HCT116 (cell line): ENCODE data around the gene NEURL2. TPM values are rescaled to one million over a fixed set of nuclear protein-coding genes. Genes with fewer than 3 reads are reported as not detected.

ENCODE experiments used
- ATAC-seq: fragments of 200-7000 bp; cut with Tn5 transposase; 2 replicates; pipeline ENCODE4 v1.9.1; 2020; ENCODE audit warnings: mild to moderate bottlenecking, moderate library complexity
- BruUV-seq: library from RNA; stranded (reverse); fragments of 400-500 nt; replicated peaks from 2 replicates; lab custom pipeline; 2021; lab: Mats Ljungman, UMichigan
- CTCF ChIA-PET: fragments of 300-600 bp; sonication (Branson Sonifier 250); formaldehyde crosslinking; loops from one replicate; lab custom pipeline; 2021; ENCODE audit warnings: antibody characterized with exemption; lab: Charles Lee
- POLR2A ChIA-PET: fragments of 300-600, 350-600 bp; sonication (Branson Sonifier 250); formaldehyde crosslinking; loops from one replicate; lab custom pipeline; 2021; ENCODE audit warnings: antibody characterized with exemption; lab: Charles Lee
- RAD21 ChIA-PET, 2 experiments: fragments of 300-600 bp; sonication (Branson Sonifier 250); formaldehyde crosslinking; loops; one replicate each; lab custom pipeline; 2023; ENCODE audit warnings: low total read pairs in 2 of 2; ENCODE audit not compliant: uncharacterized antibody in 2 of 2, unreplicated experiment in 2 of 2, low non-redundant PET in 1 of 2; lab: Charles Lee
- DNase-seq: peaks from one replicate; pipeline ENCODE4 v3.0.0-alpha.2; 2010; ENCODE audit warnings: low read depth, low spot score
- H2AFZ ChIP-seq: fragments of 200-600 bp; shearing (Covaris generic), sonication (generic); 2 replicates; pipeline ENCODE4 v1.6.1; 2017; ENCODE audit warnings: low read depth, mixed run types, mixed read lengths, antibody characterized with exemption, low read length; ENCODE audit not compliant: poor library complexity, severe bottlenecking
- H3K27ac ChIP-seq: 2 replicates; pipeline ENCODE4 v1.5.1; 2012; ENCODE audit warnings: low read depth, low read length
- H3K27me3 ChIP-seq: fragments of 200-600 bp; sonication (generic); 2 replicates; pipeline ENCODE4 v1.6.1; 2016; ENCODE audit warnings: mixed run types, low read length, mixed read lengths; ENCODE audit not compliant: insufficient read depth
- H3K36me3 ChIP-seq, 2 experiments: fragments of 200-500 bp in 1 of 2; fragments of 200-600 bp in 1 of 2; sonication (Bioruptor generic) in 1 of 2; sonication (generic) in 1 of 2; 2 replicates each; pipeline versions ENCODE4 v1.5.1 to v1.6.1; 2014 to 2016; ENCODE audit warnings: low read length in 2 of 2, inconsistent platforms in 1 of 2, mixed read lengths in 1 of 2, mixed run types in 1 of 2; ENCODE audit not compliant: insufficient read depth in 2 of 2, control insufficient read depth in 1 of 2
- H3K4me1 ChIP-seq, 2 experiments: fragments of 200-600 bp in 1 of 2; sonication (generic) in 1 of 2; 2 replicates each; pipeline versions ENCODE4 v1.5.1 to v1.6.1; 2012 to 2017; ENCODE audit warnings: low read length in 2 of 2, inconsistent platforms in 1 of 2, mild to moderate bottlenecking in 1 of 2, mixed read lengths in 1 of 2, mixed run types in 1 of 2, moderate library complexity in 1 of 2; ENCODE audit not compliant: insufficient read depth in 2 of 2, control insufficient read depth in 1 of 2
- H3K4me2 ChIP-seq: fragments of 200-600 bp; sonication (generic); 2 replicates; pipeline ENCODE4 v1.6.1; 2017; ENCODE audit warnings: mixed run types, low read length, mixed read lengths
- H3K4me3 ChIP-seq, 2 experiments: fragments of 200-600 bp in 1 of 2; sonication (generic) in 1 of 2; replicated peaks in 1 of 2; 2 replicates each; pipeline ENCODE4 v1.5.1; 2011 to 2016; ENCODE audit warnings: low read length in 2 of 2, control low read depth in 1 of 2, low read depth in 1 of 2, mild to moderate bottlenecking in 1 of 2, mixed read lengths in 1 of 2, mixed run types in 1 of 2
- H3K79me2 ChIP-seq: fragments of 200-600 bp; sonication (generic); 2 replicates; pipeline ENCODE4 v1.6.1; 2017; ENCODE audit warnings: mild to moderate bottlenecking, mixed run types, low read length, moderate library complexity, mixed read lengths; ENCODE audit not compliant: insufficient read depth
- H3K9ac ChIP-seq: fragments of 200-600 bp; sonication (generic); 2 replicates; pipeline ENCODE4 v1.6.1; 2016; ENCODE audit warnings: low read length, mixed read lengths
- H3K9me2 ChIP-seq: fragments of 200-600 bp; sonication (generic), shearing (Covaris generic); 2 replicates; pipeline ENCODE4 v1.6.1; 2017; ENCODE audit warnings: mixed run types, mild to moderate bottlenecking, moderate library complexity; ENCODE audit not compliant: insufficient read depth
- H3K9me3 ChIP-seq, 2 experiments: fragments of 200-500 bp in 1 of 2; fragments of 200-600 bp in 1 of 2; sonication (Bioruptor generic) in 1 of 2; sonication (generic) in 1 of 2; 2 replicates each; pipeline ENCODE4 v1.6.1; 2014 to 2017; ENCODE audit warnings: low read length in 2 of 2, mixed read lengths in 2 of 2, inconsistent platforms in 1 of 2, low read depth in 1 of 2, mild to moderate bottlenecking in 1 of 2, mixed run types in 1 of 2, moderate library complexity in 1 of 2; ENCODE audit not compliant: control insufficient read depth in 1 of 2, insufficient read depth in 1 of 2
- H4K20me1 ChIP-seq: fragments of 200-600 bp; sonication (generic), shearing (Covaris generic); 2 replicates; pipeline ENCODE4 v1.6.1; 2017; ENCODE audit warnings: mixed run types, mild to moderate bottlenecking, moderate library complexity; ENCODE audit not compliant: insufficient read depth
- CEBPB ChIP-seq: IDR thresholded peaks from 2 replicates; pipeline ENCODE4 v1.6.1; 2012; ENCODE audit warnings: low read depth
- CTCF ChIP-seq, 3 experiments: fragments of 200-600 bp in 1 of 3; sonication (generic) in 1 of 3; IDR thresholded peaks in 2 of 3; conservative IDR thresholded peaks in 1 of 3; 2 replicates each; pipeline ENCODE4 v1.5.1; 2012 to 2017; ENCODE audit warnings: low read depth in 2 of 3, low read length in 2 of 3, antibody characterized with exemption in 1 of 3, borderline replicate concordance in 1 of 3, control low read depth in 1 of 3, mild to moderate bottlenecking in 1 of 3, mixed read lengths in 1 of 3, mixed run types in 1 of 3, moderate library complexity in 1 of 3; ENCODE audit not compliant: insufficient read depth in 1 of 3
- EGR1 ChIP-seq: IDR thresholded peaks from 2 replicates; pipeline ENCODE4 v1.6.1; 2012; ENCODE audit warnings: low read depth
- ELF1 ChIP-seq: IDR thresholded peaks from 2 replicates; pipeline ENCODE4 v1.6.1; 2012; ENCODE audit warnings: low read depth, borderline replicate concordance
- EZH2 ChIP-seq: fragments of 200-600 bp; sonication (generic); IDR thresholded peaks from 2 replicates; pipeline ENCODE4 v1.6.1; 2017; ENCODE audit warnings: antibody characterized with exemption, mixed run types
- EZH2phosphoT487 ChIP-seq: fragments of 200-600 bp; IDR thresholded peaks from 2 replicates; pipeline ENCODE4 v1.6.1; 2018; ENCODE audit warnings: antibody characterized with exemption, borderline replicate concordance
- FOSL1 ChIP-seq: IDR thresholded peaks from 2 replicates; pipeline ENCODE4 v1.6.1; 2012; ENCODE audit warnings: low read depth
- JUND ChIP-seq: IDR thresholded peaks from 2 replicates; pipeline ENCODE4 v1.6.1; 2012
- MAX ChIP-seq: IDR thresholded peaks from 2 replicates; pipeline ENCODE4 v1.6.1; 2012
- POLR2A ChIP-seq: IDR thresholded peaks from 2 replicates; pipeline ENCODE4 v1.7.0; 2011; ENCODE audit warnings: borderline replicate concordance; ENCODE audit not compliant: insufficient read depth, insufficient read length; ENCODE audit errors: extremely low read depth
- POLR2AphosphoS5 ChIP-seq: IDR thresholded peaks from 2 replicates; pipeline ENCODE4 v1.6.1; 2011; ENCODE audit warnings: mild to moderate bottlenecking, low read depth, low read length, moderate library complexity
- REST ChIP-seq: IDR thresholded peaks from 2 replicates; pipeline ENCODE4 v1.6.1; 2012; ENCODE audit warnings: low read depth
- SIN3A ChIP-seq: IDR thresholded peaks from 2 replicates; pipeline ENCODE4 v1.6.1; 2012; ENCODE audit warnings: low read depth
- TCF7L2 ChIP-seq: IDR thresholded peaks from 2 replicates; pipeline ENCODE4 v1.7.0; 2011; ENCODE audit warnings: borderline replicate concordance, inconsistent platforms; ENCODE audit not compliant: insufficient read depth, insufficient read length; ENCODE audit errors: extremely low read depth
- YY1 ChIP-seq: IDR thresholded peaks from 2 replicates; pipeline ENCODE4 v1.6.1; 2011; ENCODE audit warnings: low read length, low read depth, moderate library complexity, mild to moderate bottlenecking; ENCODE audit not compliant: insufficient replicate concordance; ENCODE audit errors: extremely low read depth
- ZBTB33 ChIP-seq: IDR thresholded peaks from 2 replicates; pipeline ENCODE4 v1.6.1; 2011; ENCODE audit warnings: mild to moderate bottlenecking, low read length, moderate library complexity; ENCODE audit not compliant: insufficient replicate concordance; ENCODE audit errors: extremely low read depth
- ZFX ChIP-seq: fragments of 450-650 bp; IDR thresholded peaks from 2 replicates; pipeline ENCODE4 v1.6.1; 2017
- ZNF274 ChIP-seq: fragments of 200-500 bp; sonication (Bioruptor generic); IDR thresholded peaks from 2 replicates; pipeline ENCODE4 v1.6.1; 2014; ENCODE audit warnings: mild to moderate bottlenecking, low read depth, low read length, inconsistent platforms
- intact Hi-C: fragments of 100-400 bp; cut with micrococcal nuclease; formaldehyde crosslinking; loops from 2 replicates; pipeline ENCODE4 v1.10.0; 2022
- total RNA-seq: library from RNA; stranded (reverse); gene quantifications from one replicate; pipeline ENCODE4 v1.2.1, GENCODE V29; 2021; ENCODE audit not compliant: unreplicated experiment
- TF ChIP-seq, protein P1 (sequence below): IDR thresholded peaks from 2 replicates; pipeline ENCODE4 v1.6.1; 2012

NEURL2 gene
- total RNA-seq, 1 experiment from 2014 or later, result 0.96 TPM

- no peaks in the 10 kb centered on the region for H3K4me1 ChIP-seq
- no TSS peak for BruUV-seq
- intact Hi-C loops, result no loop called here
- no peaks in the 10 kb centered on the region for H4K20me1 ChIP-seq
- H3K27ac ChIP-seq, result no peak overlapping the region
- H3K9me2 ChIP-seq, result no peaks in the 10 kb centered on the region
- H3K27me3 ChIP-seq, result no peaks in the 10 kb centered on the region
- no peak overlapping the region for H3K4me3 ChIP-seq
- no peaks in the 10 kb centered on the region for H3K9me3 ChIP-seq
- H3K36me3 ChIP-seq, result peaks cover 0 to 2% of the 10 kb centered on the region in 2 experiments; a peak in 2 of 4 replicates
- CTCF ChIA-PET, result no interaction called here
- H3K79me2 ChIP-seq, result no peaks in the 10 kb centered on the region
- DNase-seq (no peak), ATAC-seq (peak; percentile 34; the same call in 1 of the 2 replicates)
- no peak overlapping the region for H3K4me2 ChIP-seq
- TF ChIP-seq SIN3A (no peak), EZH2 (no peak), ZBTB33 (no peak), ELF1 (no peak), EZH2phosphoT487 (no peak), EGR1 (no peak), CTCF (IDR thresholded peaks at IDR 0.05 in 2 of 3, conservative IDR thresholded peaks at IDR 0.05 in 1 of 3; ENCODE audit: borderline replicate concordance in 1 of 3, insufficient read depth in 1 of 3, low read depth in 2 of 3, low read length in 2 of 3) (no peak), YY1 (no peak), REST (no peak), POLR2AphosphoS5 (no peak), FOSL1 (no peak), CEBPB (no peak), POLR2A (no peak), JUND (no peak), ZNF274 (no peak), TCF7L2 (no peak), ZFX (no peak), MAX (no peak)
- TF ChIP-seq, protein P1, sequence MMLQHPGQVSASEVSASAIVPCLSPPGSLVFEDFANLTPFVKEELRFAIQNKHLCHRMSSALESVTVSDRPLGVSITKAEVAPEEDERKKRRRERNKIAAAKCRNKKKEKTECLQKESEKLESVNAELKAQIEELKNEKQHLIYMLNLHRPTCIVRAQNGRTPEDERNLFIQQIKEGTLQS, result no peak
- TF ChIP-seq, all 23 proteins: peak for 0
- POLR2A ChIA-PET, result no interaction called here
- no peak overlapping the region for H2AFZ ChIP-seq
- no peak overlapping the region for H3K9ac ChIP-seq
- RAD21 ChIA-PET, result no interaction called here
Measured at GRCh38 chr20:45845452-45845851, 45.6 kb downstream of the NEURL2 start.
